ENCODE results near the gene RAPGEF5.

DNA sequence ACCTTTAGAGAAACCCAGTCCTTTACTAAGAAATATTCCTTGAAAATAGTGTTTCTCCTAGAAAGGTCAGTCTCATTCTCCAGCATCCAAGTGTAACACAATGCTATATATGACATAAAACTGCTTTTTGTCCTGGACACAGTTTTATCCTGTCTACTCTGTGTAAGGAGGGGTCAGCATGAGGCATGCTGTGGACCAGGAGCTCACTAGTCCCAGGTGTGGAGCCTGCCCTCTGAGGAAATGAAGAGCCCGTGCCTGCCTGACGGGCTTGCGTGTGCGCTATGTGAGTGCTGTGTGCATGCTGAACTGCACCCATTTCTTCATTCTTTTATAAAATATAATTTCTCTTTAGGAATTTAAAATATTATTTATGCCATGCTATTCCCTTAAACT lies 228.4 kb downstream of the RAPGEF5 start:
- TF ChIP-seq EZH2 (IDR thresholded peaks at IDR 0.05; ENCODE audit: insufficient read depth, poor library complexity, severe bottlenecking) (no peak), EZH2phosphoT487 (IDR thresholded peaks at IDR 0.05; ENCODE audit: insufficient read depth, low read depth) (no peak)
